GM18868 (cell line): ENCODE measurements around the gene SLC35A2.

ENCODE experiments used
- ATAC-seq: cut with Tn5 transposase; IDR thresholded peaks from one replicate; pipeline ENCODE4 v1.9.1; 2021; ENCODE audit warnings: mild to moderate bottlenecking, moderate library complexity; ENCODE audit not compliant: unreplicated experiment

SLC35A2 gene

DNA sequence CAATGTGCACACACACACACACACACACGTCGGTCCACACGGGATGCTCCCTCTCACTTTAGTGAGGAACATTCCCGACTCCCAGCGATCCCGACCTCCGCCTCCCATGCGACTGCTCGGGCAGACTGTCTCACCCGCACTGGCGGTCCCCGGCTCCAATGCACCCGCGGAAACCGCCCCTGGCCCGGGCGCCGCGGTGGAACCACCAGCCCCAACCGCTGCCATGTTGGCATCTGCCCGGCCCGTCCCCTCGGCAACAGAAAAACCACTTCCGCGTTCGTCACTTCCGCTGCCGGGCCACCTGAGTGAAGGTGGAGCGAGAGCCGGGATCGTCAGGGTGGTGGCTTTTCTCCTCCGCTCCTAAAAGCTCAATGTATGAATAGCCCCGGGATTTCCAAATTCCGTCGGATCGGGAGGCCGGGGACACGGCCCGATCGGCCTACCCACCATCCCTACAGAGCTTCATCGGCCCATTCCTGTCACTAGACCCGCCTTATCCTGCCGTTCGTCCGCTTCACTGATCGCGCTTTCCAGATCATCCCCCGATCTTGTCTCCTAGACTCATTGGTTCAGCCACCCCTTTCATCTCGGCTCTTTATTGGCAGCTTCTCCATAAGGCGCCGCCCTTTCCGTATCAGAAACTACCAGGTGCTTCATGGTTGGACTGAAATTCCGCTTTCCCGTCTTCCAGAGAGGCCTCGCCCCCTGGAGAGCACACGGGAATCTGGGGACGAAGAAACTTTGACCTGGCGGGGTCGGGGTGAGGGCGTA lies at the start of gene SLC35A2:
SLC35A2 (minus strand) TSS at position 235 of the 771 bp plus-strand sequence; CDS start at position 225, 10 bp downstream.
- peak; percentile 77 for ATAC-seq

DNA sequence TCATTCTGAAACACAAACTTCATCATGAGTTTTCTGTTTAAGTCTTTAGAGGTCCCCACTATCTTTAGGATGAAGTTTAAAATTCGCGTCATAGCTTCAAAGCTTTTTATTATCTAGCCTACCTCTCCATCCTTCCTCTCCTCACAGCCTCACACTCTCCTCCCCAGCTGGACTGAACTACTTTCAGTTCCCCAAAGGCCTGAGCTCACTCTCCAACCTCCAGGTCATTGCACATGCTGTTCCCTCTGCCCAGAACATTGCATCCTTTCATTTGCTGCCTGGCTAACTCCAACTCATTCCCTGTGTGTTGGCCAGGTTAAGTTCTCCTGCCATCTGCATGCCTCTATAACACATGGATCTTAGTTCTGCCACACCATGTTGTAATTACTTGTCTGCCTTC lies 48.8 kb upstream of the SLC35A2 start:
- no peak for ATAC-seq

- ATAC-seq, result no peak
Observed at GRCh38 chrX:48958635-48959094, 47.2 kb upstream of the SLC35A2 start.

GRCh38 chrX:48957827-48958634 lies 46.6 kb upstream of the SLC35A2 start:
- peak; percentile 87 for ATAC-seq

GRCh38 chrX:48957477-48957826 lies 46.0 kb upstream of the SLC35A2 start, which contains the start of gene OTUD5:
TSS of gene OTUD5 (minus strand) at chrX:48957607. CDS start at chrX:48957570, 37 bp downstream.
- peak; percentile 47 for ATAC-seq

DNA sequence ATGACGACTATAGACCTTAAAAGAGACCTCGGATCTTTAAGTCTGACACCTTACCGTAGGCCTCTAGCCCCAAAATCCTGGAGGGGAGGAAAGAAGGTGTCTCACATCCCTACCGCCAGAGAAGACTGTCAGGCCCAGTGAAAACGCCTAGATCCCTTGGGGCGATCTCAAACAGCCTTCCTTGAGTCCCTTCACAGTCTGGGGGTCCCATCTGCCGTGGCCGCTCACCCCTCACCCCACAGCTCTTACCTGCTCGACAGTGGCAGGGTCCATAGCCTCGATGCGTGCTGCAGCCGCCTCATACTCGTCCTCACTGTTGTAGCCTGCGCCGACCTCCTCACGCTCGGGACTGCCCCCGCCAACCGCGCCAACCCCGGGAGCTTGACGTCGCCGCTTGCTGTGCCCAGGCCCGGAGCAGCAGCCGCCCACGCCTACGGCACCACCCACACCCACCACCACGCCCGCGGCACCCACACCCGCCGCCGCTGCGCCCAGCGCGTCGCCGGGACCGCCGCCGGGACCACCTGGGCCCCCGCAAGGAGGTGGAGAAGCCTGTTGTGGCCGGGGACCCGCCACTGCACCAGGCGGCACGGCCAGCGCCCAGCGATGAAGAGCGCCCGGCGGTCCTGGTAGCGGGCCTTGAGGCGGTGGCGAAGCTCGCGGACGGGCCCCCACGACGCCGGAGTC lies 45.4 kb upstream of the SLC35A2 start:
- no peak for ATAC-seq

- no peak for ATAC-seq
Observed at GRCh38 chrX:48948589-48948988, 37.1 kb upstream of the SLC35A2 start.

- ATAC-seq, result no peak
Observed at GRCh38 chrX:48945517-48946348, 34.3 kb upstream of the SLC35A2 start.

DNA sequence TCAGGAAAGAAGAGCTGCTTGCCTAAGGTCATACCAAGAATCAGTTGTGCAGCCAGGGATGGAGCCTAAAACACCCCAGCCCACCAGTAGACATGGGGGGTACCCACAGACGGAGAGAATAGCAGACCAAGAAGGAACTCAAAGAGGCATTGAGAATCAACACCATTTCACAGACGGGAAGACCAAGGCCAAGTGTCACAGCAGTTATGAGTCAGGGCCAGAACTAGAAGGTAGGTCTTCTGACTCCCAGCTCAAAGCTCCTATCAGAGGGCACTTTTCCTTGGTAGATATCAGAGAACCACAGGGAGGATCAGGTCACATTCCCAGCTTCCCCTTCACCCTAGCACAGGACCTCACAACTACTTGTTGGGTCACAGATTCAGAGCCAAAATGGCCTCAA lies 31.4 kb upstream of the SLC35A2 start:
- no peak for ATAC-seq

DNA sequence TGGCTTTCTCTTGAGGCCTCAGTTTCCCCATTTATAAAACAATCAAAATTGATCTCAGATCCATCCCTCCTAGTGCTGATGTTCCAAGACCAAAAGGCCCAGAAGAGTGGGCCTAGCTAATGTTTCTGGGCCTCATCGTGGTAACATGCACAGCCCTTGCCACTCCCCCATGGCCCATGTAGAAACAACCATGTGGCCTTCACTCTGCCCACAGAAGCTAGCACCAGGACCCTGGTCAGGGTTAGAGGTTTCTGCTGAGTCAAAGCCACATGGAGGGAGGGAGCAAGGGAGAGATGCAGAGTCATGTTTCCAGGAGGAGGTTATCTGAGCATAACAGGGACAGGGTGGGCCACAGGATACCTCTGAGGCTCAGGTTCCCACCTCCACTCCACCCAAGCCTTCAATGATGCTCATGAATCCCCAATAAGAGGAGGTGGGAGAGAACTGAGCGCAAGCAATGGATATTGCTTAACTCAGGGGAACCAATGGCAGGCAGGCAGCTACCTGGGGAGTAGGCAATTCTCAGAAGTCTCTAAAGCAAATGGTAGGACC lies 29.0 kb upstream of the SLC35A2 start:
- no peak for ATAC-seq

- no peak for ATAC-seq
Observed at GRCh38 chrX:48939524-48940228, 28.2 kb upstream of the SLC35A2 start.

- ATAC-seq, result peak; percentile 53
Observed at GRCh38 chrX:48938721-48939425, 27.4 kb upstream of the SLC35A2 start.

DNA sequence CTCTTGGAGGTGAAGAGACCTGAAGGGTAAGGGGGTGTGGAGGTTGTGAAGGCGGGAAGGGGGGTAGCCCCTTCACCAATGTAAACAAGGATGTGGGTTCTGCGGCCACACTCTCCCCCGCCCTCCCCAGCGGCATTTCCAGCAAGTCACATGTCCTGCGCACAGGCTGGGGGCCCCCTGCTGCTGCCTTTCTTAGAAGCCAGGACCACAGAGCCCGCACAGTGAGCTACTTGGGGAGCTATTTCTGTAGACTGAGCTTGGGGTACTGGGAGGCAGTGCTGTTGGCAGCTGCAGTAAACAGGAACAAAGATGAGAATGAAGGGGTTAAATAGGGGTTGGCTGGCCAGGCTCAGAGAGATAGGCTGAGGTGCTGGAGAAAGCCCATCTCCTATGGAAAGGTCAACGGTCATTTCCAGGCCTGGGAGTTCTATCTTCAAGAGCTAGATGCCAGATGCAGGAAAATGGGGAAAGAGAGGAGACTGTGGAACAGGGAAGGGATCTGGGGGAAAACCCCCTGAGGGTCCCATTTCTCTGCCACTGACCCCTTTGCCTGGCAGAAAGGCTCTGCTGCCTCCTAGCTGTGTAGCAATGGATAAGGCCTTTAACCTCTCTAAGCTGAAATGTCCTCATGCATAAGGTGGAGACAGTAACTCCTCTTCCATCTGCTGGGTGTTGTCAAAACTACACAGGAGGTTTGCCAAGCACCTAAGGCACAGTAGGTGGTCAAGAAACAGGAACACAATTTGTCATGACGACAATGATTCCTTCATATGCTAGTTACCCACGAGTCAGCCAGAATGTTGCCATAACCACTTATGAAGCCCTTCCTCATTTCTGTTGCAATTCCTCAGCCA lies 25.8 kb upstream of the SLC35A2 start:
- ATAC-seq, result peak; percentile 67

GRCh38 chrX:48936429-48937053 lies 25.1 kb upstream of the SLC35A2 start:
- no peak for ATAC-seq

DNA sequence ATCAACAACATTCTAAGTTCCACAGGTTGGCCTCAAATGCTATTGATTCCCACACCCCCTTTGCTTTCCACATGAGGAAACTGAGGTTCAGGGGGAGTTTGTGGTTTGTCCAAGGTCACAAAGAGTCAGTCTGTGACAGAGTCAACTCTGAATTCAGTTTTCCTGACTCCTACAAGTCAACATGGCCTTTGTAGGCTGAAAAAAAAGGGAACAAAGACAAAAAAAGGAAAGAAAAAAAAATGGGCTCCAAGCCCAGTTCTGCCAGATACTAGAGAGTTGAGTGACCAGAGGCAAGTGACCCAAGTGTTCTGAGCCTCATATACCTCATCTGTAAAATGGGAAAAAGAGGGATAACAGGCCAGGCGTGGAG lies 23.8 kb upstream of the SLC35A2 start:
- ATAC-seq, result no peak

GRCh38 chrX:48934581-48935300 lies 23.3 kb upstream of the SLC35A2 start:
- no peak for ATAC-seq

DNA sequence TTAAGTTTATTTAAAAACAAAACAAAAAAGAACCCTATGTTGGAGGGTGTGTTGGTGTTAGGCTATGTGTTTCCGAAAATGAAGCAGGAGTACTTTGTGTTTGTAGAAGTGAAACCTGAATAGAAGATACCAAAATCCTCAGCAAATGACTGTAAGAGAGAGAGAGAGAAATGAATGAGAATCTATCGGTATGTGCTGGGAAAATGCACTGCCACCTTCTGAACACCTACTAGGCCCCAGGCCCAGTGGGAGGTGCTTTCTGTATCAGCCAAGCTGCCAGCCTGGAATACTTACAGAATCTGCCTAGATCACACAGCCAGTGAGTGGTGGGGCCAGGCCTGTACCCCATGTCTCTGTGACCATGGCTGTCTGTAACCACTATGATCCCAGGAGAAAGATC lies 22.3 kb upstream of the SLC35A2 start:
- ATAC-seq, result peak; percentile 35
